Lower lobe of right lung (tissue), 2 donors: ENCODE measurements around the gene CHD2. TPM values are rescaled to one million over a fixed set of nuclear protein-coding genes. Genes with fewer than 3 reads are reported as not detected.

Experiments used
- ATAC-seq, 2 donors: fragments of 200-7000 bp; cut with Tn5 transposase; one replicate each; pipeline ENCODE4 v1.9.1; 2020 to 2022; ENCODE audit warnings: mild to moderate bottlenecking in 2 of 2, moderate library complexity in 2 of 2
- DNase-seq: peaks from one replicate; pipeline ENCODE4 v3.0.0-alpha.2; 2020
- H3K27ac ChIP-seq: fragments of 200-600 bp; one replicate; pipeline ENCODE4 v1.8.0; 2022
- H3K27me3 ChIP-seq: fragments of 200-600 bp; one replicate; pipeline ENCODE4 v1.8.0; 2022; ENCODE audit warnings: low read depth
- H3K36me3 ChIP-seq: fragments of 200-600 bp; one replicate; pipeline ENCODE4 v1.8.0; 2022; ENCODE audit warnings: mild to moderate bottlenecking
- H3K4me1 ChIP-seq: fragments of 200-600 bp; one replicate; pipeline ENCODE4 v1.8.0; 2022
- H3K4me3 ChIP-seq: fragments of 200-600 bp; one replicate; pipeline ENCODE4 v1.8.0; 2022; ENCODE audit warnings: mild to moderate bottlenecking
- H3K9me3 ChIP-seq: fragments of 200-600 bp; one replicate; pipeline ENCODE4 v1.8.0; 2022
- intact Hi-C: fragments of 100-400 bp; cut with DNase I; formaldehyde crosslinking; loops from one replicate; pipeline ENCODE4 v1.11.0; 2022
- total RNA-seq: library from RNA; stranded (reverse); fragmentation: NEBNext Ultra II Directional; extraction: Animal tissue kit (Norgen Biotek cat#: 25700); gene quantifications from one replicate; pipeline ENCODE4 v1.2.1, GENCODE V29; 2021
- TF ChIP-seq, protein P1 (sequence below): fragments of 200-600 bp; IDR thresholded peaks from one replicate; pipeline ENCODE4 v1.8.0; 2022; ENCODE audit warnings: antibody characterized with exemption, mild to moderate bottlenecking
- donor health status: DM: no; HTN: yes; CAD: no; lungs with severe emphysema.

CHD2 gene
- total RNA-seq, 1 donor from 2014 or later: 158 TPM

GRCh38 chr15:92936138-92936537 lies 36.0 kb downstream of the CHD2 start:
- intact Hi-C loops: no loop called here
- H3K4me1 ChIP-seq: peaks cover 7% of the 10 kb centered on the region
- no peak overlapping the region for H3K27ac ChIP-seq
- H3K9me3 ChIP-seq: no peaks in the 10 kb centered on the region
- TF ChIP-seq, protein P1, sequence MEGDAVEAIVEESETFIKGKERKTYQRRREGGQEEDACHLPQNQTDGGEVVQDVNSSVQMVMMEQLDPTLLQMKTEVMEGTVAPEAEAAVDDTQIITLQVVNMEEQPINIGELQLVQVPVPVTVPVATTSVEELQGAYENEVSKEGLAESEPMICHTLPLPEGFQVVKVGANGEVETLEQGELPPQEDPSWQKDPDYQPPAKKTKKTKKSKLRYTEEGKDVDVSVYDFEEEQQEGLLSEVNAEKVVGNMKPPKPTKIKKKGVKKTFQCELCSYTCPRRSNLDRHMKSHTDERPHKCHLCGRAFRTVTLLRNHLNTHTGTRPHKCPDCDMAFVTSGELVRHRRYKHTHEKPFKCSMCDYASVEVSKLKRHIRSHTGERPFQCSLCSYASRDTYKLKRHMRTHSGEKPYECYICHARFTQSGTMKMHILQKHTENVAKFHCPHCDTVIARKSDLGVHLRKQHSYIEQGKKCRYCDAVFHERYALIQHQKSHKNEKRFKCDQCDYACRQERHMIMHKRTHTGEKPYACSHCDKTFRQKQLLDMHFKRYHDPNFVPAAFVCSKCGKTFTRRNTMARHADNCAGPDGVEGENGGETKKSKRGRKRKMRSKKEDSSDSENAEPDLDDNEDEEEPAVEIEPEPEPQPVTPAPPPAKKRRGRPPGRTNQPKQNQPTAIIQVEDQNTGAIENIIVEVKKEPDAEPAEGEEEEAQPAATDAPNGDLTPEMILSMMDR: no peak
- H3K27me3 ChIP-seq: no peaks in the 10 kb centered on the region
- ATAC-seq (no peak), DNase-seq (no peak)
- H3K4me3 ChIP-seq: no peak overlapping the region
- H3K36me3 ChIP-seq: peaks cover 97% of the 10 kb centered on the region

DNA sequence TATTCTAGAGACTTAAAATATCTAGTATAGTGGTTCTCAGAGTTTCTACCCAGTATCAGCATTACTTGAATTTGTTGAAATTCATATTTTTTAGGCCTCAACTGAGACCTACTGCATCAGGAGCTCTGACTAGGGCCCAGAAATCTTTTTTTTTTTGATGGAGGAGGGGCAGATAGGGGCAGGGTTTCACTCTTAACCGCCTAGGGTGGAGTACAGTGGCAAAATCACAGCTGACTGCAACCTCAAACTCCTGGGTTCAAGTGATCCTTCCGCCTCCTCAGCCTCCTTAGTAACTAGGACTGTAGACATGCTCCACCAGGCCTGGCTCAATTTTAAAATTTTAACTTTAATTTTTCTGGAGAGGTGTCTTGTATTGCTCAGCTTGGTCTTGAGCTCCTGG lies 36.6 kb downstream of the CHD2 start:
- intact Hi-C loops: no loop called here
- Histone ChIP-seq H3K9me3 (no peaks in the 10 kb centered on the region), H3K27ac (no peak overlapping the region), H3K27me3 (no peaks in the 10 kb centered on the region), H3K36me3 (peaks cover 97% of the 10 kb centered on the region), H3K4me3 (no peak overlapping the region), H3K4me1 (peaks cover 7% of the 10 kb centered on the region)
- ATAC-seq (no peak), DNase-seq (no peak)
- TF ChIP-seq, protein P1: no peak

- TF ChIP-seq, protein P1: no peak
- intact Hi-C loops: no loop called here
- Histone ChIP-seq H3K4me1 (peaks cover 7% of the 10 kb centered on the region), H3K4me3 (no peak overlapping the region), H3K36me3 (peaks cover 97% of the 10 kb centered on the region), H3K27me3 (no peaks in the 10 kb centered on the region), H3K9me3 (no peaks in the 10 kb centered on the region), H3K27ac (no peak overlapping the region)
- DNase-seq: no peak
- ATAC-seq: no peak
Observed at GRCh38 chr15:92937901-92938300, 37.8 kb downstream of the CHD2 start.

DNA sequence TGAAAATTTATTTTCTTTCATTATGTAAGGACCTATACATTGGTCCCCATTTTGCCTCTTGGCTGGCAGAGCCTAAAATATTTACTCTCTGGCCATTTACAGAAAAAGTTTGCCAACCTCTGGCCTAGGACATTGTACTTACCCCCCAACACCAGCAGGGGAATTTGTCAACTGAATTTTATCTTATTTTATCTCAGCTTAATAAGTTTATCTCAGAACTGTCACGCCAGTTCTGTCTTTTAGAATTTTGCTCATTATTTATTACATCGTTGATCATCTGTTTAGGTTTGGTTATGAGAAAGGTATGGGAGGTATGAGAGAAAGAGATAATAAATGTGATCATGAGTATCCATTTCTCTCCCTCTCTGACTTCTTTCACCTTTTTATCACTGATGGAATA lies 38.3 kb downstream of the CHD2 start:
- ATAC-seq (no peak), DNase-seq (no peak)
- H3K27ac ChIP-seq: no peak overlapping the region
- H3K36me3 ChIP-seq: peaks cover 97% of the 10 kb centered on the region
- TF ChIP-seq, protein P1: peak; percentile 5
- H3K27me3 ChIP-seq: no peaks in the 10 kb centered on the region
- no peaks in the 10 kb centered on the region for H3K9me3 ChIP-seq
- intact Hi-C loops: no loop called here
- H3K4me3 ChIP-seq: no peak overlapping the region
- peaks cover 7% of the 10 kb centered on the region for H3K4me1 ChIP-seq

GRCh38 chr15:92941668-92942067 lies 41.5 kb downstream of the CHD2 start:
- ATAC-seq (no peak), DNase-seq (no peak)
- Histone ChIP-seq H3K27me3 (no peaks in the 10 kb centered on the region), H3K27ac (no peak overlapping the region), H3K9me3 (no peaks in the 10 kb centered on the region), H3K36me3 (peaks cover 97% of the 10 kb centered on the region), H3K4me1 (no peaks in the 10 kb centered on the region), H3K4me3 (no peak overlapping the region)
- TF ChIP-seq, protein P1: no peak
- intact Hi-C loops: no loop called here

DNA sequence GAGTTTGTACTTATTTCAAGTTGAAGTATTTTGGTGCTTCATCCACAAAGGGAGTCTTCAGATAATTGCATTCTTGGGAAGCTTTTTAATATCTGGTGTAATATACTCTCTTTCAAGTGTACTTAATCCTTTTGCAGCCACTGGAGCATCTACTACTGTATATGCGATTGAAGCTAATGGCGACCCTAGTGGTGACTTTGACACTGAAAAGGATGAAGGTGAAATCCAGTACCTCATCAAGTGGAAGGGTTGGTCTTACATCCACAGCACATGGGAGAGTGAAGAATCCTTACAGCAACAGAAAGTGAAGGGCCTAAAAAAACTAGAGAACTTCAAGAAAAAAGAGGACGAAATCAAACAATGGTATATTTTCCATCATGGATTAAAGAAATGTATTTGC lies 42.6 kb downstream of the CHD2 start:
- intact Hi-C loops: no loop called here
- TF ChIP-seq, protein P1: no peak
- no peak for ATAC-seq
- Histone ChIP-seq H3K4me1 (no peaks in the 10 kb centered on the region), H3K4me3 (no peak overlapping the region), H3K27ac (no peak overlapping the region), H3K36me3 (peaks cover 97% of the 10 kb centered on the region), H3K27me3 (no peaks in the 10 kb centered on the region), H3K9me3 (no peaks in the 10 kb centered on the region)
- no peak for DNase-seq
